ENCODE results near the gene GPBP1.

GPBP1 gene

GRCh38 chr5:57195060-57195459, 21.2 kb downstream of the GPBP1 start:
- TF ChIP-seq EP300 (IDR thresholded peaks at IDR 0.05; ENCODE audit: borderline replicate concordance) (no peak), CEBPB (IDR thresholded peaks at IDR 0.05) (no peak), TAF1 (IDR thresholded peaks at IDR 0.05; ENCODE audit: low read depth) (no peak), RAD21 (IDR thresholded peaks at IDR 0.05; ENCODE audit: low read depth) (no peak), CREB1 (IDR thresholded peaks at IDR 0.05; ENCODE audit: low read depth) (no peak), TCF12 (IDR thresholded peaks at IDR 0.05; ENCODE audit: low read depth) (no peak), ZBTB7A (IDR thresholded peaks at IDR 0.05; ENCODE audit: low read depth) (no peak)

DNA sequence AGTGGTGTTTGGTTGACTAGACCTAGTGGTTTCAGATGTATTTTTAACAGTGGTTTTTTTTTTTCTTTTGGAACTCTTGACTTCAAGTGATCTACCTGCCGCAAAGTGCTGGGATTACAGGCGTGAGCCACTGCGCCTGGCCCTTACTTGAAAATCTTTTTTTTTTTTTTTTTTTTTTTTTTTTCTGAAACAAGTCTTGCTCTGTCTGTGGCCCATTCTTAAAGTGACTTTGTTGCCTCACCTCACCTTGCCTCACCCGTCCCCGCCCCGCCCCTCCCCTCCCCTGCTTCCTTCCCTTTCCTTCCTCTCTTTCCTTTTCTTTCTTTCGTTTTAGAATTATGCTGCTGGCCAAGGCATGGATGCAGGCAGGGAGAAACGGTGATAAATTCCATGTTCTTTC, 26.0 kb downstream of the GPBP1 start:
- TF ChIP-seq EGR1 (IDR thresholded peaks at IDR 0.05) (no peak), ZBTB7A (IDR thresholded peaks at IDR 0.05; ENCODE audit: low read depth) (no peak), CEBPB (IDR thresholded peaks at IDR 0.05) (no peak), RAD21 (IDR thresholded peaks at IDR 0.05; ENCODE audit: low read depth) (no peak), EP300 (IDR thresholded peaks at IDR 0.05; ENCODE audit: borderline replicate concordance) (no peak), FOXM1 (IDR thresholded peaks at IDR 0.05; ENCODE audit: borderline replicate concordance, low read depth) (no peak), TCF12 (IDR thresholded peaks at IDR 0.05; ENCODE audit: low read depth) (no peak), YY1 (IDR thresholded peaks at IDR 0.05; ENCODE audit: low read depth) (no peak)
- TF ChIP-seq, protein P1, sequence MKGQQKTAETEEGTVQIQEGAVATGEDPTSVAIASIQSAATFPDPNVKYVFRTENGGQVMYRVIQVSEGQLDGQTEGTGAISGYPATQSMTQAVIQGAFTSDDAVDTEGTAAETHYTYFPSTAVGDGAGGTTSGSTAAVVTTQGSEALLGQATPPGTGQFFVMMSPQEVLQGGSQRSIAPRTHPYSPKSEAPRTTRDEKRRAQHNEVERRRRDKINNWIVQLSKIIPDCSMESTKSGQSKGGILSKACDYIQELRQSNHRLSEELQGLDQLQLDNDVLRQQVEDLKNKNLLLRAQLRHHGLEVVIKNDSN (IDR thresholded peaks at IDR 0.05), result no peak

GRCh38 chr5:57202811-57203210, 29.0 kb downstream of the GPBP1 start:
- TF ChIP-seq, protein P2, sequence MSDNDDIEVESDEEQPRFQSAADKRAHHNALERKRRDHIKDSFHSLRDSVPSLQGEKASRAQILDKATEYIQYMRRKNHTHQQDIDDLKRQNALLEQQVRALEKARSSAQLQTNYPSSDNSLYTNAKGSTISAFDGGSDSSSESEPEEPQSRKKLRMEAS (IDR thresholded peaks at IDR 0.05), result no peak
- TF ChIP-seq FOXM1 (IDR thresholded peaks at IDR 0.05; ENCODE audit: borderline replicate concordance, low read depth) (no peak), TCF12 (IDR thresholded peaks at IDR 0.05; ENCODE audit: low read depth) (no peak), ZBTB7A (IDR thresholded peaks at IDR 0.05; ENCODE audit: low read depth) (no peak), EP300 (IDR thresholded peaks at IDR 0.05; ENCODE audit: borderline replicate concordance) (no peak)
- TF ChIP-seq, protein P1 (IDR thresholded peaks at IDR 0.05), result no peak

DNA sequence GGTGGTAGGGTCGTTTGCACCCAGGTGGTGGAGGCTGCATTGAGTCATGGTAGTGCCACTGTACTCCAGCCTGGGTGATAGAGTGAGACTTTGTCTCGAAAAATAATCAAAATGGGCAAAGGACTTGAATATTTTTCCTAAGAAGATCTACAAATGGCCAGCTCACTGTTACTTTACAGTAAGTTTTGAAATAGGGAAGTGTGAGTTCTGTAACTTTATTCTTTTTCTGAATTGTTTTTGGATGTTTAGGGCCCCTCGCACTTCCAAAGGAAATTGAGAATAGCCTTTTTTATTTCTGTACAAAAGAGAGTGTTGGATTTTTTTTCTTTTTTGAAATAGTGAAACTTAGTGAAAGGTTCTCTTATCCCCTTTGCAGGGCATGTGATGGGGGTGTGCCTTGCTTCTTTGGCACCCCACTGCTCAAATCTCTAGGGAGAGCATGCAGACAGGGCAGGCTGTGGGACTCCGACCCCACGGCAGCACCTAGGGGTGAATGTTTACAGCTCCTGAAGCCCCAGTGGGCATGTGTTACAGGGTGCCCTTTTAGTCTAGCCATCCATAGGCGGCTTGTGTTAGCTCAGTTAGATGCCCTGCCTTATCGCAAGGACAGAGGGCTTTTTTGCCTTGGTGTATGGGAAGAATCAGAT, 33.3 kb downstream of the GPBP1 start:
- TF ChIP-seq EGR1 (IDR thresholded peaks at IDR 0.05), result no peak
- TF ChIP-seq, protein P2 (IDR thresholded peaks at IDR 0.05), result no peak
- no peak for TF ChIP-seq CEBPB (IDR thresholded peaks at IDR 0.05)
- TF ChIP-seq TAF1 (IDR thresholded peaks at IDR 0.05; ENCODE audit: low read depth), result no peak
- TF ChIP-seq EP300 (IDR thresholded peaks at IDR 0.05; ENCODE audit: borderline replicate concordance), result no peak

DNA sequence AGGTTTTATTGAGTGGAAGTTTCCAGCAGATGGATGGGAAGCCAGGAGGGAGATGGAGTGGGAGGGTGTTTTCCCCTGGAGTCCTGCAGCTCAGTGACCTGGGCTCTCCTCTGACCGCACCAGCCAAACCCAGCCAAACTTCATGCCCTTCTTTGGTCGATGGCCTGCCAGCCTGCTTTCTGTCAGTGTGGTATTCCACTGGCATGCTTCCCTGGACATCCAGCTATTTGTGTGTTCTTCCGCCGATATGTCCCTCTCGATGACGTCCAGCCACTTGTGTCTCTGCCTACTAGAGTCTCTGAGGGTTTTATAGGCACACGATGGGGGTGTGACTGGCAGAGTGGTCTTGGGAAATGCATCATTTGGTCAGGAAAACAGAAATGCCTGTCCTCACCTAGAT, 33.8 kb downstream of the GPBP1 start:
- TF ChIP-seq CREB1 (IDR thresholded peaks at IDR 0.05; ENCODE audit: low read depth), result no peak
- no peak for TF ChIP-seq EP300 (IDR thresholded peaks at IDR 0.05; ENCODE audit: borderline replicate concordance)
- TF ChIP-seq NFIC (IDR thresholded peaks at IDR 0.05), result no peak
- TF ChIP-seq TCF12 (IDR thresholded peaks at IDR 0.05; ENCODE audit: low read depth), result no peak
- TF ChIP-seq FOXM1 (IDR thresholded peaks at IDR 0.05; ENCODE audit: borderline replicate concordance, low read depth), result no peak
- no peak for TF ChIP-seq CEBPB (IDR thresholded peaks at IDR 0.05)
- TF ChIP-seq, protein P1 (IDR thresholded peaks at IDR 0.05), result no peak
- no peak for TF ChIP-seq TEAD4 (IDR thresholded peaks at IDR 0.05)

GRCh38 chr5:57209316-57210040, 35.6 kb downstream of the GPBP1 start:
- TF ChIP-seq CEBPB (IDR thresholded peaks at IDR 0.05), result no peak

GRCh38 chr5:57210633-57211032, 36.8 kb downstream of the GPBP1 start:
- TF ChIP-seq FOXM1 (IDR thresholded peaks at IDR 0.05; ENCODE audit: borderline replicate concordance, low read depth) (no peak), ZBTB7A (IDR thresholded peaks at IDR 0.05; ENCODE audit: low read depth) (no peak), NFIC (IDR thresholded peaks at IDR 0.05) (no peak), CREB1 (IDR thresholded peaks at IDR 0.05; ENCODE audit: low read depth) (no peak), CEBPB (IDR thresholded peaks at IDR 0.05) (no peak), EGR1 (IDR thresholded peaks at IDR 0.05) (no peak), RAD21 (IDR thresholded peaks at IDR 0.05; ENCODE audit: low read depth) (no peak), YY1 (IDR thresholded peaks at IDR 0.05; ENCODE audit: low read depth) (no peak), TCF12 (IDR thresholded peaks at IDR 0.05; ENCODE audit: low read depth) (no peak), TEAD4 (IDR thresholded peaks at IDR 0.05) (no peak), TAF1 (IDR thresholded peaks at IDR 0.05; ENCODE audit: low read depth) (no peak), EP300 (IDR thresholded peaks at IDR 0.05; ENCODE audit: borderline replicate concordance) (no peak)
- TF ChIP-seq, protein P3, sequence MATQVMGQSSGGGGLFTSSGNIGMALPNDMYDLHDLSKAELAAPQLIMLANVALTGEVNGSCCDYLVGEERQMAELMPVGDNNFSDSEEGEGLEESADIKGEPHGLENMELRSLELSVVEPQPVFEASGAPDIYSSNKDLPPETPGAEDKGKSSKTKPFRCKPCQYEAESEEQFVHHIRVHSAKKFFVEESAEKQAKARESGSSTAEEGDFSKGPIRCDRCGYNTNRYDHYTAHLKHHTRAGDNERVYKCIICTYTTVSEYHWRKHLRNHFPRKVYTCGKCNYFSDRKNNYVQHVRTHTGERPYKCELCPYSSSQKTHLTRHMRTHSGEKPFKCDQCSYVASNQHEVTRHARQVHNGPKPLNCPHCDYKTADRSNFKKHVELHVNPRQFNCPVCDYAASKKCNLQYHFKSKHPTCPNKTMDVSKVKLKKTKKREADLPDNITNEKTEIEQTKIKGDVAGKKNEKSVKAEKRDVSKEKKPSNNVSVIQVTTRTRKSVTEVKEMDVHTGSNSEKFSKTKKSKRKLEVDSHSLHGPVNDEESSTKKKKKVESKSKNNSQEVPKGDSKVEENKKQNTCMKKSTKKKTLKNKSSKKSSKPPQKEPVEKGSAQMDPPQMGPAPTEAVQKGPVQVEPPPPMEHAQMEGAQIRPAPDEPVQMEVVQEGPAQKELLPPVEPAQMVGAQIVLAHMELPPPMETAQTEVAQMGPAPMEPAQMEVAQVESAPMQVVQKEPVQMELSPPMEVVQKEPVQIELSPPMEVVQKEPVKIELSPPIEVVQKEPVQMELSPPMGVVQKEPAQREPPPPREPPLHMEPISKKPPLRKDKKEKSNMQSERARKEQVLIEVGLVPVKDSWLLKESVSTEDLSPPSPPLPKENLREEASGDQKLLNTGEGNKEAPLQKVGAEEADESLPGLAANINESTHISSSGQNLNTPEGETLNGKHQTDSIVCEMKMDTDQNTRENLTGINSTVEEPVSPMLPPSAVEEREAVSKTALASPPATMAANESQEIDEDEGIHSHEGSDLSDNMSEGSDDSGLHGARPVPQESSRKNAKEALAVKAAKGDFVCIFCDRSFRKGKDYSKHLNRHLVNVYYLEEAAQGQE (IDR thresholded peaks at IDR 0.05; ENCODE audit: low read depth), result no peak
- TF ChIP-seq, protein P1 (IDR thresholded peaks at IDR 0.05), result no peak
- TF ChIP-seq, protein P2 (IDR thresholded peaks at IDR 0.05), result no peak

All from Ishikawa (cell line).